Small intestine (tissue), 7 donors: ENCODE measurements around the gene MAGEL2. TPM values are rescaled to one million over a fixed set of nuclear protein-coding genes. Genes with fewer than 3 reads are reported as not detected.
"Not testable (repeated sequence)": the region's sequence is repeated elsewhere in the genome, so short reads cannot be mapped to it uniquely, and the experiment has no call there.

Experiments
- DNase-seq, 2 donors: peaks; one replicate each; pipeline versions ENCODE4 v3.0.0 to v3.0.0-alpha.2; 2013
- FAIRE-seq: peaks from 2 replicates; lab custom pipeline; 2012; peaks lifted over from hg19 to GRCh38; lab: Jason Lieb, UNC
- H3K27ac ChIP-seq, 3 donors: one replicate each; pipeline ENCODE4 v1.5.1; 2013; ENCODE audit warnings: low read length in 2 of 3, mild to moderate bottlenecking in 2 of 3, control low read depth in 1 of 3, inconsistent platforms in 1 of 3, low read depth in 1 of 3, moderate library complexity in 1 of 3
- H3K27me3 ChIP-seq, 3 donors: one replicate each; pipeline ENCODE4 v1.6.1; 2013; ENCODE audit warnings: low read length in 3 of 3, inconsistent platforms in 1 of 3; ENCODE audit not compliant: control insufficient read depth in 3 of 3, insufficient read depth in 3 of 3
- H3K36me3 ChIP-seq, 3 donors: one replicate each; pipeline ENCODE4 v1.6.1; 2013; ENCODE audit warnings: low read length in 3 of 3, inconsistent platforms in 1 of 3, low read depth in 1 of 3, mild to moderate bottlenecking in 1 of 3, moderate library complexity in 1 of 3; ENCODE audit not compliant: control insufficient read depth in 3 of 3, insufficient read depth in 2 of 3
- H3K4me1 ChIP-seq, 3 donors: one replicate each; pipeline ENCODE4 v1.6.1; 2013; ENCODE audit warnings: low read length in 2 of 3, inconsistent platforms in 1 of 3, low read depth in 1 of 3, mild to moderate bottlenecking in 1 of 3, moderate library complexity in 1 of 3; ENCODE audit not compliant: control insufficient read depth in 3 of 3, insufficient read depth in 2 of 3
- H3K4me3 ChIP-seq, 3 donors: one replicate each; pipeline ENCODE4 v1.5.1; 2013; ENCODE audit warnings: low read length in 3 of 3, control low read depth in 1 of 3, inconsistent platforms in 1 of 3, low read depth in 1 of 3, mild to moderate bottlenecking in 1 of 3, moderate library complexity in 1 of 3
- H3K9me3 ChIP-seq, 2 donors: one replicate each; pipeline ENCODE4 v1.6.1; 2013; ENCODE audit warnings: low read depth in 1 of 2, low read length in 1 of 2; ENCODE audit not compliant: control insufficient read depth in 2 of 2, insufficient read depth in 1 of 2
- WGBS, 3 donors: extraction: QIAGEN DNeasy Blood & Tissue Kit; methylation state at CpG; one replicate each; pipeline ENCODE4 v1.1.7; 2013; 5-methylcytosine and 5-hydroxymethylcytosine counted together
- polyA plus RNA-seq, 4 donors: library from polyadenylated mRNA; stranded (reverse) in 3 of 4; unstranded in 1 of 4; fragments of 200-250 nt in 3 of 4; fragments of 120-200 nt in 1 of 4; gene quantifications; one replicate each; pipeline versions ENCODE4 v1.2.1 to v1.2.3, GENCODE V29; 2013
- donor health status: healthy with polysubstance abuse.
- donor health status: control.
- donor health status: control.
- donor health status: Bipolar disorder and iron deficiency.
- donor health status: healthy.

The MAGEL2 gene
- polyA plus RNA-seq, 4 donors, result 0.15 to 2.2 TPM; not detected in 2

DNA sequence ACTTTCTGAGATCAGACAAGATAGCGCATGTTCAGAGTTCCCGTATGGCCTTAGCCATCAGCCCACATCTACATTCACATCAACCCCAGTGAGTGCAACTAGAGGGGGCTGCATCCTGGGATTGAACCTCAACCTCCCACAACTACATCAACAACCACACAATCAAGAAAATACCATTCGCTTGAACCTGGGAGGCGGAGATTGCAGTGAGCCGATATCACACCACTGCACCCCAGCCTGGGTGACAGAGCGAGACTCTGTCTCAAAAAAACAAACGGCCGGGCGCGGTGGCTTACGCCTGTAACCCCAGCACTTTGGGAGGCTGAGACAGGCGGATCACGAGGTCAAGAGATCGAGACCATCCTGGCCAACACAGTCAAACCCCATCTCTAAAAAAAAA lies 50.4 kb downstream of the MAGEL2 start:
- FAIRE-seq, H3K27ac ChIP-seq, H3K4me1 ChIP-seq, H3K4me3 ChIP-seq, H3K27me3 ChIP-seq, DNase-seq, H3K36me3 ChIP-seq, H3K9me3 ChIP-seq: not testable (repeated sequence)
- 86 to 88% (median 87%) methylated on average over 14 of the region's 14 CpGs for WGBS, 3 donors

- H3K4me1 ChIP-seq, result no peaks in the 10 kb centered on the region
- H3K9me3 ChIP-seq, result no peaks in the 10 kb centered on the region
- no peaks in the 10 kb centered on the region for H3K27me3 ChIP-seq
- no peak overlapping the region for H3K4me3 ChIP-seq
- FAIRE-seq (no peak), DNase-seq (no peak)
- H3K36me3 ChIP-seq, result no peaks in the 10 kb centered on the region
- whole genome bisulfite sequencing, 3 donors, result 73 to 78% (median 74%) methylated on average over 5 of the region's 5 CpGs
- H3K27ac ChIP-seq, result no peak overlapping the region
Observed at GRCh38 chr15:23596736-23597135, 50.9 kb downstream of the MAGEL2 start.

DNA sequence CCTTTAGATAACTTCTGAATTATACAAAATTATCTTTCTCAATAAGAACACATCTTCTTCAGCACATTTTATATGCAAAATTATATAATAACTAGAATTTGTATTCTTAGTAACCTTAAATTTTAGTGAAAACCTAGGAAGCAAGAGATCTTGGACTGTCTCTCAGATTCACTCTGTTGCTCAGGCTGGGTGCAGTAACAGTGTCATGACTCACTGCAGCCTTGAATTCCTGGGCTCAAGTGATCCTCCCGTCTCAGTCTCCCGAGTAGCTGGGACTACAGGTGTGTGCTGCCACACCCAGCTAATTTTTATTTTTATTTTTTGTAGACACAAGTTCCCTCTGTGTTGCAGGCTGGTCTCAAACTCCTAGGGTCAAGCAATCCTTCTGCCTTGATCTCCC lies 52.3 kb downstream of the MAGEL2 start:
- WGBS, 3 donors, result 24 to 55% (median 45%) methylated on average over 2 of the region's 2 CpGs

DNA sequence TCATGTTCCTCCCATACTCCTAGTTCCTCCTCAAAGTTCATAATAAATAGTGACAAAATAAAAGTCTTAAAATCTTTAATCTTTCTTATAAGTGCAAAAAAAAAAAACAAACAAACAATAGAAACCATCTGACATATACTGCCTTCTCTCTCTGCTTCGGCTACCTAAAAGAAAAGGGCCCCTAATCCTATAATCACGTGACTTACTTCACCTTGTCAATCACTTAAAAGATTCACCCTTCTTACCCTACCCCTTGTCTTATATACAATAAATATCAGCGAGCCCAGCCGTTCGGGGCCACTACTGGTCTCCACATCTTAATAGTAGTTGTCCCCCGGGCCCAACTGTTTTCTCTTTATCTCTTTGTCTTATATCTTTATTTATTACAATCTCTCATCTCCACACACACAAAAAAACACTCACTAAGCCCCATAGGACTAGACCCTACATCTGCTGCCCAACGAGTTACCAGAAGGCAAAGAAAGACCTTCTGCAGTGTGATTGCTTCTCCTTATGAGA lies 53.4 kb downstream of the MAGEL2 start:
- H3K36me3 ChIP-seq, result no peaks in the 10 kb centered on the region
- no peak overlapping the region for H3K4me3 ChIP-seq
- no peak for FAIRE-seq
- peaks cover 0 to 2% of the 10 kb centered on the region in 2 donors for H3K9me3 ChIP-seq
- H3K27ac ChIP-seq, result no peak overlapping the region
- H3K4me1 ChIP-seq, result no peaks in the 10 kb centered on the region
- H3K27me3 ChIP-seq, result no peaks in the 10 kb centered on the region
- DNase-seq, result no peak
- 77 to 85% (median 80%) methylated on average over 7 of the region's 7 CpGs for WGBS, 3 donors

More for the DNA sequence above, 52.3 kb downstream of the MAGEL2 start:
- FAIRE-seq, result no peak
- H3K27ac ChIP-seq, result no peak overlapping the region
- H3K27me3 ChIP-seq, result no peaks in the 10 kb centered on the region
- no peak overlapping the region for H3K4me3 ChIP-seq
- H3K36me3 ChIP-seq, result no peaks in the 10 kb centered on the region
- peaks cover 0 to 2% of the 10 kb centered on the region in 2 donors for H3K9me3 ChIP-seq
- no peaks in the 10 kb centered on the region for H3K4me1 ChIP-seq
- no peak for DNase-seq

Other genes starting within 250 kb of the MAGEL2 start
- gene GOLGA6L2, start 200.6 kb downstream of the MAGEL2 start, polyA plus RNA-seq, result not detected
- under 1 TPM in 2 of 4 donors, not detected in 2; 0.38 to 0.39 TPM for gene MKRN3, start 82.2 kb downstream of the MAGEL2 start, polyA plus RNA-seq
- 10 to 100 TPM in 3 of 4 donors, 1 to 10 TPM in 1; 7.6 to 69.2 (median 25.1) TPM for gene NDN, start 39.4 kb upstream of the MAGEL2 start, polyA plus RNA-seq